Activated CD4-positive, alpha-beta T cell treated with anti-CD3 and anti-CD28 coated beads, Interleukin-2, Interleukin-4, amounts not matched to agents 100 ng/mL and 50 ng/mL, durations not matched to agents 16 hours and 8 hours (primary cell): ENCODE results near the gene NCBP1.
"Not testable (repeated sequence)": the region's sequence is repeated elsewhere in the genome, so short reads cannot be mapped to it uniquely, and the experiment has no call there.

ENCODE experiments used
- DNase-seq: peaks from one replicate; pipeline ENCODE4 v3.0.0-alpha.2; 2020; ENCODE audit warnings: low spot score

Gene NCBP1

GRCh38 chr9:97675655-97676054 lies 42.0 kb downstream of the NCBP1 start:
- no peak for DNase-seq

GRCh38 chr9:97682242-97682641 lies 48.6 kb downstream of the NCBP1 start:
- no peak for DNase-seq

GRCh38 chr9:97688654-97689053 lies 55.0 kb downstream of the NCBP1 start:
- DNase-seq: no peak

- DNase-seq: no peak
Measured at GRCh38 chr9:97689401-97690180, 56.0 kb downstream of the NCBP1 start.

- no peak for DNase-seq
Measured at GRCh38 chr9:97694769-97695168, 61.1 kb downstream of the NCBP1 start.

- DNase-seq: no peak
Measured at GRCh38 chr9:97695390-97695789, 61.8 kb downstream of the NCBP1 start.

GRCh38 chr9:97695995-97696802 lies 62.6 kb downstream of the NCBP1 start:
- peak; percentile 46 for DNase-seq

GRCh38 chr9:97696803-97697601 lies 63.4 kb downstream of the NCBP1 start, which contains the start of gene XPA:
XPA (minus strand) TSS chr9:97697340; CDS start chr9:97697292, 48 bp downstream.
- peak; percentile 97 for DNase-seq

- no peak for DNase-seq
Measured at GRCh38 chr9:97697837-97698236, 64.2 kb downstream of the NCBP1 start.

GRCh38 chr9:97698865-97699264 lies 65.2 kb downstream of the NCBP1 start:
- no peak for DNase-seq

GRCh38 chr9:97699281-97699680 lies 65.7 kb downstream of the NCBP1 start:
- not testable (repeated sequence) for DNase-seq

GRCh38 chr9:97699824-97700223 lies 66.2 kb downstream of the NCBP1 start:
- DNase-seq: not testable (repeated sequence)

- DNase-seq: peak; percentile 74
Measured at GRCh38 chr9:97703437-97704344, 70.1 kb downstream of the NCBP1 start.

GRCh38 chr9:97704345-97704677 lies 70.7 kb downstream of the NCBP1 start:
- DNase-seq: no peak

GRCh38 chr9:97704851-97705250 lies 71.2 kb downstream of the NCBP1 start:
- no peak for DNase-seq

GRCh38 chr9:97705354-97705950 lies 71.8 kb downstream of the NCBP1 start:
- no peak for DNase-seq

- DNase-seq: no peak
Measured at GRCh38 chr9:97706246-97706645, 72.6 kb downstream of the NCBP1 start.

- peak; percentile 76 for DNase-seq
Measured at GRCh38 chr9:97710356-97711222, 77.0 kb downstream of the NCBP1 start.

- DNase-seq: no peak
Measured at GRCh38 chr9:97711223-97711626, 77.6 kb downstream of the NCBP1 start.

- no peak for DNase-seq
Measured at GRCh38 chr9:97714435-97714834, 80.8 kb downstream of the NCBP1 start.
